Neural cell (in vitro differentiated cells): Measurements from ENCODE around the gene CLIP1.

ENCODE experiments used
- EP300 ChIP-seq: fragments of 450-650 bp; conservative IDR thresholded peaks from 2 replicates; pipeline ENCODE4 v1.6.1; 2014; ENCODE audit warnings: antibody characterized with exemption, mild to moderate bottlenecking, moderate library complexity; ENCODE audit not compliant: poor library complexity, severe bottlenecking
- SMC3 ChIP-seq: fragments of 450-650 bp; conservative IDR thresholded peaks from 2 replicates; pipeline ENCODE4 v1.6.1; 2014; ENCODE audit warnings: antibody characterized with exemption, mild to moderate bottlenecking, moderate library complexity; ENCODE audit not compliant: poor library complexity
- TF ChIP-seq, protein P1 (sequence below): IDR thresholded peaks from 2 replicates; pipeline ENCODE4 v1.6.1; 2012; ENCODE audit warnings: borderline replicate concordance
- TF ChIP-seq, protein P2 (sequence below): fragments of 450-650 bp; IDR thresholded peaks from 2 replicates; pipeline ENCODE4 v1.5.1; 2014; ENCODE audit warnings: antibody characterized with exemption, mild to moderate bottlenecking, moderate library complexity; ENCODE audit not compliant: poor library complexity, severe bottlenecking

DNA sequence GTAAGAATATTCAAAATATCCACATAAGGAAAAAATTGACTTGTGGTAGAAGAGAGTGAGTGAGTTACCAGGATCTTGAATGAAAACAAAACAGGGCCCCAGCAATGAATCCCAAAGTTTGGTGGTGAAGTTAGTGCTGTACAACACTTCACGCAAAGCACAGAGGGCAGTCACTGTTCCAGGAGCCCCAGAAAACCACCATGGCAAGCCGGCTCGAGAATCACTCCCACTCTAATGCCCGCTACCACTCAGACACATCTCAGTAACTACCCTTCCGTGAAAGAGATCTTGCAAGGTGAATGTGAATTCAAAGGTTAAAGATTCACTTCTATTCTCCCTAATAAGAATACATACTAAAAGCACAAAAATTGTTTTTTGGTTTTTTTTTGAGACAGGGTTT, 30.1 kb downstream of the CLIP1 start:
- TF ChIP-seq, protein P1, sequence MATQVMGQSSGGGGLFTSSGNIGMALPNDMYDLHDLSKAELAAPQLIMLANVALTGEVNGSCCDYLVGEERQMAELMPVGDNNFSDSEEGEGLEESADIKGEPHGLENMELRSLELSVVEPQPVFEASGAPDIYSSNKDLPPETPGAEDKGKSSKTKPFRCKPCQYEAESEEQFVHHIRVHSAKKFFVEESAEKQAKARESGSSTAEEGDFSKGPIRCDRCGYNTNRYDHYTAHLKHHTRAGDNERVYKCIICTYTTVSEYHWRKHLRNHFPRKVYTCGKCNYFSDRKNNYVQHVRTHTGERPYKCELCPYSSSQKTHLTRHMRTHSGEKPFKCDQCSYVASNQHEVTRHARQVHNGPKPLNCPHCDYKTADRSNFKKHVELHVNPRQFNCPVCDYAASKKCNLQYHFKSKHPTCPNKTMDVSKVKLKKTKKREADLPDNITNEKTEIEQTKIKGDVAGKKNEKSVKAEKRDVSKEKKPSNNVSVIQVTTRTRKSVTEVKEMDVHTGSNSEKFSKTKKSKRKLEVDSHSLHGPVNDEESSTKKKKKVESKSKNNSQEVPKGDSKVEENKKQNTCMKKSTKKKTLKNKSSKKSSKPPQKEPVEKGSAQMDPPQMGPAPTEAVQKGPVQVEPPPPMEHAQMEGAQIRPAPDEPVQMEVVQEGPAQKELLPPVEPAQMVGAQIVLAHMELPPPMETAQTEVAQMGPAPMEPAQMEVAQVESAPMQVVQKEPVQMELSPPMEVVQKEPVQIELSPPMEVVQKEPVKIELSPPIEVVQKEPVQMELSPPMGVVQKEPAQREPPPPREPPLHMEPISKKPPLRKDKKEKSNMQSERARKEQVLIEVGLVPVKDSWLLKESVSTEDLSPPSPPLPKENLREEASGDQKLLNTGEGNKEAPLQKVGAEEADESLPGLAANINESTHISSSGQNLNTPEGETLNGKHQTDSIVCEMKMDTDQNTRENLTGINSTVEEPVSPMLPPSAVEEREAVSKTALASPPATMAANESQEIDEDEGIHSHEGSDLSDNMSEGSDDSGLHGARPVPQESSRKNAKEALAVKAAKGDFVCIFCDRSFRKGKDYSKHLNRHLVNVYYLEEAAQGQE: no peak
- TF ChIP-seq, protein P2, sequence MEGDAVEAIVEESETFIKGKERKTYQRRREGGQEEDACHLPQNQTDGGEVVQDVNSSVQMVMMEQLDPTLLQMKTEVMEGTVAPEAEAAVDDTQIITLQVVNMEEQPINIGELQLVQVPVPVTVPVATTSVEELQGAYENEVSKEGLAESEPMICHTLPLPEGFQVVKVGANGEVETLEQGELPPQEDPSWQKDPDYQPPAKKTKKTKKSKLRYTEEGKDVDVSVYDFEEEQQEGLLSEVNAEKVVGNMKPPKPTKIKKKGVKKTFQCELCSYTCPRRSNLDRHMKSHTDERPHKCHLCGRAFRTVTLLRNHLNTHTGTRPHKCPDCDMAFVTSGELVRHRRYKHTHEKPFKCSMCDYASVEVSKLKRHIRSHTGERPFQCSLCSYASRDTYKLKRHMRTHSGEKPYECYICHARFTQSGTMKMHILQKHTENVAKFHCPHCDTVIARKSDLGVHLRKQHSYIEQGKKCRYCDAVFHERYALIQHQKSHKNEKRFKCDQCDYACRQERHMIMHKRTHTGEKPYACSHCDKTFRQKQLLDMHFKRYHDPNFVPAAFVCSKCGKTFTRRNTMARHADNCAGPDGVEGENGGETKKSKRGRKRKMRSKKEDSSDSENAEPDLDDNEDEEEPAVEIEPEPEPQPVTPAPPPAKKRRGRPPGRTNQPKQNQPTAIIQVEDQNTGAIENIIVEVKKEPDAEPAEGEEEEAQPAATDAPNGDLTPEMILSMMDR: no peak
- TF ChIP-seq SMC3: no peak
- no peak for TF ChIP-seq EP300
